GM18498 (cell line): ENCODE measurements around the gene ERMP1.
A peak's percentile ranks its signal among the peaks of the same experiment; 100 is the strongest.
"Not testable (repeated sequence)": the region's sequence is repeated elsewhere in the genome, so short reads cannot be mapped to it uniquely, and the experiment has no call there.

Experiments
- ATAC-seq: cut with Tn5 transposase; IDR thresholded peaks from one replicate; pipeline ENCODE4 v1.9.1; 2021; ENCODE audit warnings: mild to moderate bottlenecking, moderate library complexity; ENCODE audit not compliant: unreplicated experiment

Gene ERMP1

DNA sequence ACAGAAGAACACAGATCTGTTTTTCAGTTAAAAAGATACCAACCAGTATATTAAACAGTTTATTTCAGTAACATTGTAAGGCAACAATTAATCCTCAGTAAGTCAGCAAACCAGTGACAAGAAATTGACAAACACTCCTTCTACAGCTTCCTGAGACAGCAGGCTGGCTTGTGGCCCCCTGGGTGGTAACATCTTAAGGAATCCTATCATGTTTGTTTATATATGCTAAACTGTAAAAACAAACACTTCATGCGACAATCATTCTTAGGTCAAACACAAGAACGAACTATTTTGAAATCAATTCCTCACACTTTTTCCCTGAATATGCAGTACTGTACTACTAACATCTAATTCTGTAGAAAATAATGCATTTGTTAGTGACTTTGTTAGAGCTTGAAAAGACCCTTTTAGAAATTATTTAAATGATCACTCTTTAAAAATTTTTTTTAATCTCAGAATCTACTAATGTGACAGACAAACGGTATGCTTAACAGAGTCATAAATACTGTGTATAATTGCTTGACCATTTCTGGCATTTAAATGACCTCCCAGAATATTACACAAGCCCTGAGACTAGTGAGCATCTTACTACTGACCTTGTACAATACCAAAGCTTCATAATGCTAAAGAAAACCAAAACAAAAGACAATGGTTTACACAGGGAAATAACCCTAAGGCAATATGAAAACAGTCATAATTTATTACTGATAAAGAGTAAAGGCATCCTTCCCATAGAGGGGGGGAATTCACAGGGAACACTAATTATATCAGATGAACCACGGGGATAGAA, 48.2 kb downstream of the ERMP1 start:
- no peak for ATAC-seq

DNA sequence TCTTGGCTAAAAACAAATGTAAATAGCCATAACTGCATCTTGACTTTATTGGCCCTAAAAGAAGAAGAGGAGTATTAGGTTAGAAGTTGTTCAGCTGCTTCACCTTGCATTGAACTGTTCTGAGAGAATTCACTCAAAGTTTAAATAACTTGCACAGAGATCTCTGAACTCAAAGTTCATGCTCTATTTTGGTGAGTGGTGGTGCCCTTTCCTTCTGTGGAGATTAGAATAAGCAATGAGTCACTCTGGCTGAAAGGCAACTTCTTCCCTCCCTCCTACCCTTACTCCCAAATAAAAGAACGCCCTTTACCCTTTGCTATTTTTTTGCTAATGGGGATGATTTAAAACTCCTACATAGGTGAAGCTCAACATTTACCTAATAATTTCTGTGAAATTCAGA, 48.9 kb downstream of the ERMP1 start:
- ATAC-seq, result no peak

DNA sequence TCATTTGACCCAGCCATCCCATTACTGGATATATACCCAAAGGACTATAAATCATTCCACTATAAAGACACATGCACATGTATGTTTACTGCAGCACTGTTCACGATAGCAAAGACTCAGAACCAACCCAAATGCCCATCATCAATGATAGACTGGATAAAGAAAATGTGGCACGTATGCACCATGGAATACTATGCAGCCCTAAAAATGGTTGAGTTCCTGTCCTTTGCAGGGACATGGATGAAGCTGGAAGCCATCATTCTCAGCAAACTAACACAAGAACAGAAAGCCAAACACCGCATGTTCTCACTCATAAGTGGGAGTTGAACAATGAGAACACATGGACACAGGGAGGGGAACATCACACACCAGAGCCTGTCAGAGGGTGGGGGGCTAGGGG, 49.5 kb downstream of the ERMP1 start:
- ATAC-seq, result not testable (repeated sequence)

DNA sequence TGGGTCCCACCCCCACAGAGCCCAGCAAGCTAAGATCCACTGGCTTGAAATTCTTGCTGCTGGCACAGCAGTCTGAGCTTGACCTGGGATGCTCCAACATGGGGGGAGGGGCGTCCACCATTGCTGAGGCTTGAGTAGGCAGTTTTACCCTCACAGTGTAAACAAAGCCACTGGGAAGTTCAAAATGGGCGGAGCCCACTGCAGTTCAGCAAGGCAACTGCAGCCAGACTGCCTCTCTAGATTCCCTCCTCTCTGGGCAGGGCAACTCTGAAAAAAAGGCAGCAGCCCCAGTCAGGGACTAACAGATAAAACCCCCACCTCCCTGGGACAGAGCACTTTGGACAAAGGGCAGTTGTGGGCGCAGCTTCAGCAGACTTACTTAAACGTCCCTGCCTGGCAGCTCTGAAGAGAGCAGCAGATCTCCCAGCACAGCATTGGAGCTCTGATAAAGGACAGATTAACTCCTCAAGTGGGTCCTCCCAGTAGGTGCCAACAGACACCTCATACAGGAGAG, 53.2 kb downstream of the ERMP1 start:
- not testable (repeated sequence) for ATAC-seq

DNA sequence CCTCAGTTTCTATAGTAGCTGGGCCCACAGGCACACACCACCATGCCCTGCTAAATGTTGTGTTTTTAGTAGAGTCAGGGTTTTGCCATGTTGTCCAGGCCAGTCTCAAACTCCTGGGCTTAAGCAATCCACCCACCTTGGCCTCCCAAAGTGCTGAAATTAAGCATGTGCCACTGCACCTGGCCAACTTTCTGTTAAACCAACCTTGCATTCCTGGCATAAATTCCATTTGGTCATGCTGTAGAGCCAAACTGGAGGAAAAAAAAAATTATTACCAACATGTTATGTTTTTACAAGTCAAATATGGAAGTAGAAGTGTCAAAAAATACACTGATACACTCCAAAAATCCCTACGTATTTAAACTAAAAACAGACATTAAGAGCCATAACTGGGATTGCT, 54.1 kb downstream of the ERMP1 start:
- ATAC-seq, result no peak

DNA sequence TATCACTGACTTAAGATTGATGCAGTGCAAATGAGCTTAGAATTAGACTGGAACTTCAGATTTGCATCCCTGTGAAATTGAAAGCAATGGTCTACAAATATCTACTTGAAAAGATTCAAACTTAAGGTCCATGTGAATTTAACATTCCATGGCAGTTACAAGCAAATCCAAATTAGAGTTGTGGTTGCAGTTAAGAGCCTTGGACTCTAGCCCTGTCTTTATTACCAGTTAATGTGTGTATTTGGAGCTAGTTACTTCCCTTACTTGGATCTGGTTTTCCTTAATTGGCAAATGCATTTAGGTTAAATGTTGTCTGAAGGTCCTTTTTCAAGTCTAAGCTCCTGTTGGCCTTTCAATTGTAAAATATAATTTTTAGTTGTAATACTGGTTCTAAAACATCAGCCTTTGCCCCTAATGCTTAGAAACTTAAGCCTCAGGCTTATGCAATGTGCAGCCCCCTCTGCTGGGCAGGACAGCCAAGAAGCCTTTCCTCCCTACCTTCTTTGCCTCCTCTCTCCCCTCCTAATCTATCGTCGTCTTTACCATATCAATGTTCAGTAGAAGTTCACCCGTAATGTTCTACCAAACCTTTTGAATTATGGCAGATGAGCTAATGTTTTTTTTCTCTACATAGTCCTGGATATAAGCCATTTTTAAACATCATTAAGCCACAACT, 59.5 kb downstream of the ERMP1 start:
- ATAC-seq, result no peak

DNA sequence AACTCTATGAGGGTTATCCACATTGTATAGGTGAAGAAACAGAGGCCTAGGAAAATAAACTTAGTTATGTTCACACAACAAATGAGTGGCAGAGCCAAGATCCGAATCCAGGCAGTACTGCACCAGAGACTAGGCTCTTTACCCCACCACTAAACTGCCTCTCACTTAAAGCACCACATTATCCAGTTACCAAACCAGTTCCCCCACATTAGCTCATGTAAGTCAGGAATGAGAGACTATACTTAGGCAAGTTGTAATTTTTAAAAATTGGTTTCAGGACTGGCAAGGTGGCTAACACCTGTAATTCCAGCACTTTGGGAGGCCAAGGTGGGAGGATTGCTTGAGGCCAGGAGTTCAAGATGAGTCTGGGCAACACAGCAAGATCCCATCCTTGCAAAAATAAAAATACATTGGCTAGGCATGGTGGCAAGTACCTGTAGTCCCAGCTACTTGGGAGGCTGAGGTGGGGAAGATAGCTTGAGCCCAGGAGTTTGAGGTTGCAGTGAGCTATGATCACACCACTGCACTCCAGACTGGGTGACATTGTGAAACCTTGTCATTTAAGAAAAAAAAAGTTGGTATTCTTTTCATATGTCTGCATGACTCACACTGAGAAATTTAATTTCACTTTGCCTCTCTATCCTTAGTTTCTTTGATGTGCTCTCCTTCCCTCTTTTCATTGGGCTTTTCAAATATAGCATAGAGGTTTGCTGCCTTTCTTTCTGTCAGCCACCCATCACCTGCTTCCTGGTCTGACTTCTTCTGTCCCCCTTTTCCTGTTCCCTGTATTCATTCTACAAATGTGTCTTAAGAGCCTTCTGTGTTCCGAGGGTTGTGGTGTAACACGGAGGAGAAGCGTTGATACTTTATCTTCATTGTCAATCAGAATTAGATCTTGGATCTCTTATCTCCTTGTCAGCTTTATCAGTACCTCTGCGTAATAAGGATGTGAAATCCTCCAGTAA, 64.7 kb downstream of the ERMP1 start:
- ATAC-seq, result peak; percentile 61

DNA sequence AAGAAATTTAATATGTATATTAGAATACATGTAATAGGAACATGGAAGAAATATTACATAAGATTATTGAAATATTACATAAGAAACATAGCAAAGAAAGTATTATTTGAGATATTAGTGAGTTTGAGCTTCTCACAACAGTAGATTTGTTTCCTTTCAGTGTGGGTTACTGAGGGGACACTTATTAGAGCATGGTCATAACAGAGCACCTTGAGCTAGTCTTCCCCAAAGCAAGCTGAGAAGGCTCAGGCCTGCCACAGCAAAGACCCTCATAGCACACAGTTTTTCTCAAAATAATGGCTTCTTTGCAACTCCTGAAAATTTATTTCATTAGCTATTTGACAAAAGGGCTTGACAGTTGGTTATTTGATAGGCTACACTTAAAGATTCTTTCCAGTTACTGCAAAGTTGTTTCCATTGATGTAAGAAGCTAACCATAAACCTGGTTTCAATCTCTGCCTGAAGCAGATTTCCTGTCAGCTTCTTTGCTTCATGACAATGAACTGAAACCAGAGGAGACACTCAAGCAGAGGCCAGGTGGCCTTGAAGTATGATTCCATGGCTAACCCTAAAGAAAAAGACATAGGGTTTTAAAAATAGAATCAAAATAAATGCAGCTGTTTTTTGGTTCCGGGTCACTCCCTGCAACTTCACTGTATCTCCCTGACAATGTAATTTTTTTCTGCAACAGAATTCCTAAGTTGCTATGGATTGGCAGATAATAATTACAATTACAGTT, 68.6 kb downstream of the ERMP1 start:
- peak; percentile 80 for ATAC-seq

DNA sequence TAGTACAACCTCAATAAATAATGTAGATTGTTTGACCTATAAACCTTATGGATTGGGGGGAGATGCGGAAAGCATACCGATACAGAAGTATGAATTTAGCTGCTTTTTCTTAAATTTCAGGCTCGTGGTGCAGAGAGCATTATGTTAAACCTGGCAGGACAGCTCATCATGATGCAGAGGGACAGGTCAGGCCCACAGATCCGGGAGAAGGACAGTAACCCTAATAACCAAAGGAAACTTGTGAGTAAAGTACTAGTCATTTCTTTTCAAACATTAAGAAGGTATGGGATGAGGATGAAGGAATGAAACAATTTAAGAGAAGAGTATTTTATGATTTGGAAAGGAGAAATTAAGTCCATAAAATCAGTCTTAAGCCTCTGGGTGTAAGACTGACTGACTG, 70.5 kb downstream of the ERMP1 start:
- ATAC-seq, result no peak

DNA sequence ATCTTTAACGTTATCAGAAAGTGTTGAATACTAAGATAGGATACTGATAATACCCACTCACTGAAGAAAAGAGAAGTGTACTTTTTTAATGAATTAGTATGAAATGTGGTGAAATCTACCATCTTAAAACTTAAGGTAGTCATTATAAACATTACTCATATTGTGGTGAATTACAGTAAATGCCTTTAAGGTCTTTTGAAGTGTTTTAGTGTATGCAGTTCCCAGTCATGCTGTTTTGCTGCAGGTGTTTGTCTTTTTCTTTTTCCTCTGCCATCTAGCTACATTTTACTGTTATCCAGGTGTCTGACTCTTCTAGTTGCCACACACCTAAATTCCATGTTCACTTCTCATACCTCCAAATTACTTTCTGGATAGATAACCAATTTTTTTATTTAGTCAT, 72.6 kb downstream of the ERMP1 start:
- ATAC-seq, result no peak

DNA sequence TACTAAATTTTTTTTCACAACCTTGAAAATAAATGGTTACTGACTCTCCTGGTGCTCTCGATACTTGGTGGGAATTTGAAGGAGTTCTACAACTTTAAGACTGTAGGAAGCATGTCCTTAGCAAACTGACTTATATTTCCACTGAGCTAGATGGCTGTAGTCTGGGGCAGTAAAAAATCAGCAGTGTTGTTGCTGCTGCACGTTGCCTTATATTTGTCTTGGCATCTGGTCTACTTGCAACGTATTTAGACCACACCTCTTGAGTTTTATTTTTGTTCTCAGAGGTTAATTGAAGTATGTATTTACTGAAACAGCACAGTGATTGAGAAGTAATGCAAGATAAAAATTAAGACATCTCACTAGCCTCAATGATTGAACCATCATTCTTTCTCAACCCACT, 76.3 kb downstream of the ERMP1 start:
- ATAC-seq, result no peak

DNA sequence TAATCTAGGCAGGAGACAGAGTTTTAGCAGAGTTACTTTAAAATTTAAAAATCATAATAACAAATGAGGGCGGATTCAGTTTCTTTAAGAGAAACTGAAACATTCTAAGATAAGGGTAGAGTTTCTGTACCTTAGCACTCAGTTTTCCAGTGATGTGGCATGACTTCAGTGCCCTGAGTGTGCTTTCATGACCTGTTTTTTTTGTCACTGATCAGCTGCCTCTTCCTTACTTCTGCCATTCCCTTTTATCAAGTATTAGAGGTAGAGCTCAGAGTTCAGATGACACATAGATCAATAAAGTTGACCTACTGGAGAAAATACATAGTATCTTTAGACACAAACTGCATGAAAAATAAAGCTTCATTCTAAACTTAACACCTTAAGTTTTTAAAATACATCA, 82.3 kb downstream of the ERMP1 start:
- no peak for ATAC-seq

DNA sequence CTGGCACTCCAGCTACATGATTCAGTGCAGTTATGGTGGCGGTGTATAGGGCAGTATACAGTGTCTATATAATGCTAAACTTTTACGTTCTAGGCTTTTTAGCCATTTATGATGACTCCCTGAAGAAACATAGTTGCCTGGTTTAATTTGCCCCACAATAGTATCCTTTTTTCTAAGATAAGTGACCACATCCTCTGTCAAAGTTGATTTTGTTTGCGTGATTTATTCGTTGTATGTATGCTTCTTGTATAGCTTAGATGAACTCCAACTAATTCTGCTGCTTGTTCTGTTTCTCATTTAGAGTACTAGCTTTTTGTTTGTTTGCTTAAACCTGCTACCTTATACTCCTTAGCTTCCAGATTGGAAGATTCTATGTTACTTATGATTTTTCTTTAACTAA, 83.6 kb downstream of the ERMP1 start:
- ATAC-seq, result no peak

DNA sequence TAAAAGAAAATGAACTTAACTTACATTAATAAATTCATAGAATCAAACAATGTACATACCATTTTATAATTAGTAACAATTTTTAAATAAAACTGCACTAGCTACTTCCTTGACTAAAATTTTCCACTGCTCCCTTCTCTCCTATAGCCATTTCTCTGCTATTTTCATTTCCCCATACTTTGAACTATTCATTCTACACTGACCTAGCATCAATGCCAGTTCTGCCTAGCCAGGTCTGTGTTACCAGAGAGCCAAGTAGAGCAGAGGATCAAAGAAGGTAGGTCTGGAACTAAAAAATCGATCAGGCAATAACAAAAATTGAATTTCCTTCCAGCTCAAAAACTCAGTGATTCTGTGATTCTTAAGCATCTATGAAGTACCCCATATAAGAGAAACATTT, 84.5 kb downstream of the ERMP1 start:
- ATAC-seq, result no peak

DNA sequence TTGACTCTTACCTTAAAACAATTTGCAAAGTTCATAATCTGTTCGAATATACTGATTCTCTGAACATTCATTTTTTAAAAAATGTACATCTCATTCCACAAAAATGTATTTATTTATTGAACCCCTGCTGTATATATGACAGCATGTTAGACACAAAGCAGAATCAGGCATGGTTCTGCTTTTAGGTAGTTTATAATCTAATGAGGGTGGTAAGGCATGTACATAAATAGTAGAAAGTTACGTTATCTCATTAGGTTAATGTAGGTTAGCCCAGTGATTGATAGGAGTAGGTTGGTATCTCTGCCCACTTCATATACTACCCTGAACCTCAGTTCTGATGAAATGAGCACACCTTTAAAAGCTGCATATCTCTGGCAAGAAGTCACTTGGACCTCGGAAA, 89.8 kb downstream of the ERMP1 start:
- no peak for ATAC-seq

DNA sequence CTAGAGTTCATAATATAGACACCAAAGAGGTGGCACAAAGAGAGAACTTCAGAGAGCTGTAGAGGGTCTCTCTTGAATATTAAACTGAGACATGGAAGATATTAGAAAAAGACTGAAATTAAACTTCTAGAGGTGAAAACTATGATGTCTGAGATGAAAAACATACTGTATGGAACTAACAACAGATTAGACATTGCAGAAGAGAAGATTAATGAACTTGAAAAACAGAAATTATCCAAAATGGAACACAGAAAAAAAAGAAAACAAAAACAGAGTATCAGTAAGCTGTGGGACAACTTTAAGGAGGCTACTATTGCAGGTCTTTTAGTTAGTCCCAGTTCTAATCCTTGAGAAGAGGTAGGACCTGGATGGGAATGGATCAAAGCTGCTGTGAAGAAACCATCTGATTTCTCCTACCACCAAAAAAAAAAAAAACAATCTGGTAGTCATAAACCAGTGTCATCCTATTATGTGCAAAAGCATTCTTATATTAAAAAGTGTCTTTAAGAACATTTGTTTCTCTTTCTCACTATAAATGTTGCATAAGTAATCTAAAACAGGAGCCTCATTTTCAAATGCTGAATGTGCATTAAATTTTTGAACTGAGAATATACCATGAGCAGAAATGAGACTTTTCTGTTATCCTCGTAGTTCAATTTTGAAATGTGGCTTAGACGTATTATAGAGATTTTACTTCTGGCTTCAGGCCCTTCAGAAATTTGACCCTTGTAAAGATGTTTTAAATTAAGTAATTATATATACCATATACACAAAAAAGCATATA, 96.2 kb downstream of the ERMP1 start:
- no peak for ATAC-seq

DNA sequence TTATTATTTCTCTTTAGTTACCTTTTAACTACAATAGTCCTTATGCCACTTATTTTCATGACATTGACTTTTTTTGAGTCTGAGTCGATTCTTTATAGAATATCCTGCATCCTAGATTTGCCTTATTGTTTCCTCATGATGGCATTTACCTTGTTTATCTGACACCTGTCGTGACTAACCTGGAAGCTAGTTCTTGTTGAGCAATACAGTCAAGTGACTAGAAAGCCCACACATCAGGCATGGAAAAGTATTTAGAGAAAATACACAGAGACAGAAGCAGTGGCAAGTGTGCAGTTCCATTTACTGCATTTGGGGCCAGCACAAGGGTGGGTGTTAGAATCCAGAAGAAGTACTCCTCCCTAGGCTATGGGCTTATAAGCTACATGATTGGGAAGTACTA, 97.8 kb downstream of the ERMP1 start:
- no peak for ATAC-seq
